K562 (cell line): ENCODE measurements around the gene MYCBPAP. TPM values are rescaled to one million over a fixed set of nuclear protein-coding genes. Genes with fewer than 3 reads are reported as not detected.
A peak's percentile ranks its signal among the peaks of the same experiment; 100 is the strongest.

Experiments
- BACH1 ChIP-seq: fragments of 200-800 bp; sonication (Bioruptor generic); IDR thresholded peaks from 2 replicates; pipeline ENCODE4 v1.6.1; 2016; ENCODE audit warnings: missing genetic modification characterization, missing compliant biosample characterization
- BMI1 ChIP-seq: fragments of 150-350 bp; IDR thresholded peaks from 2 replicates; pipeline ENCODE4 v1.6.1; 2014; ENCODE audit warnings: low read length
- CC2D1A ChIP-seq: fragments of 450-650 bp; IDR thresholded peaks from 2 replicates; pipeline ENCODE4 v1.6.1; 2017; ENCODE audit warnings: mild to moderate bottlenecking
- CHD4 ChIP-seq: fragments of 200-600 bp; sonication (generic); IDR thresholded peaks from 3 replicates; pipeline ENCODE4 v1.6.1; 2012; ENCODE audit warnings: low read depth, mild to moderate bottlenecking, mixed read lengths, low read length, inconsistent platforms; ENCODE audit not compliant: insufficient read depth, insufficient replicate concordance, poor library complexity, severe bottlenecking
- ILF3 ChIP-seq: fragments of 450-650 bp; IDR thresholded peaks from 2 replicates; pipeline ENCODE4 v1.6.1; 2018; ENCODE audit warnings: antibody characterized with exemption, mild to moderate bottlenecking, moderate library complexity, borderline replicate concordance
- SMAD2 ChIP-seq: fragments of 150-350 bp; IDR thresholded peaks from 2 replicates; pipeline ENCODE4 v1.6.1; 2014; ENCODE audit warnings: low read depth, mild to moderate bottlenecking, low read length
- SRSF7 ChIP-seq: fragments of 200-400 bp; formaldehyde crosslinking; optimal IDR thresholded peaks from 2 replicates; pipeline ENCODE3; 2017; ENCODE audit warnings: mild to moderate bottlenecking, low read depth, low read length
- SUPT5H ChIP-seq: fragments of 450-650 bp; IDR thresholded peaks from 2 replicates; pipeline ENCODE4 v1.6.1; 2016
- TFAM ChIP-seq: fragments of 250-450 bp; sonication (Bioruptor Pico); conservative IDR thresholded peaks from 2 replicates; pipeline ENCODE4 v1.5.0; 2021; ENCODE audit warnings: mild to moderate bottlenecking, moderate library complexity
- ZNF551 ChIP-seq: fragments of 250-450 bp; sonication (Bioruptor Pico); IDR thresholded peaks from 2 replicates; pipeline ENCODE4 v1.5.0; 2021; ENCODE audit warnings: mild to moderate bottlenecking, moderate library complexity
- ZNF778 ChIP-seq: fragments of 450-650 bp; formaldehyde crosslinking; IDR thresholded peaks from 2 replicates; pipeline ENCODE4 v1.4.0; 2020; ENCODE audit warnings: mild to moderate bottlenecking, moderate library complexity
- polyA plus RNA-seq, 8 experiments: library from polyadenylated mRNA; depleted of rRNA in 4 of 8; stranded (reverse) in 5 of 8; unstranded in 3 of 8; fragments of >200 nt; fragmentation: Nextera tagmentation in 2 of 8; fragmentation: Illumina TruSeq in 1 of 8; extraction: Ambion mirVana in 2 of 8; extraction: Trizol in 1 of 8; gene quantifications; 2 replicates each; pipeline versions ENCODE4 v1.2.1 to v1.2.3, GENCODE V29; 2011 to 2014; ENCODE audit warnings: inconsistent platforms in 1 of 8, missing spikeins in 1 of 8
- total RNA-seq, 7 experiments: library from RNA; depleted of rRNA in 6 of 7; stranded (reverse); fragments of >200 nt in 6 of 7; fragmentation: Illumina TruSeq in 2 of 7; extraction: Trizol in 2 of 7; gene quantifications; 2 replicates each; pipeline versions ENCODE4 v1.2.1 to v1.2.3, GENCODE V29; 2011 to 2021; ENCODE audit warnings: low replicate concordance in 1 of 7
- TF ChIP-seq, protein P1 (sequence below): fragments of 250-450 bp; sonication (Bioruptor Pico); IDR thresholded peaks from 2 replicates; pipeline ENCODE4 v1.4.0; 2020; ENCODE audit warnings: mild to moderate bottlenecking, moderate library complexity
- TF ChIP-seq, protein P2 (sequence below): sonication (generic); formaldehyde crosslinking; IDR thresholded peaks from 2 replicates; pipeline ENCODE4 v1.8.1; 2023; ENCODE audit warnings: mild to moderate bottlenecking, missing genetic modification reagents
- TF ChIP-seq, protein P3 (sequence below): IDR thresholded peaks from 2 replicates; pipeline ENCODE4 v1.6.1; 2012; ENCODE audit warnings: low read depth, low read length, improper control_type of control experiment, borderline replicate concordance
- TF ChIP-seq, protein P4 (sequence below): fragments of 200-400 bp; formaldehyde crosslinking; IDR thresholded peaks from 2 replicates; pipeline ENCODE4 v1.6.1; 2017; ENCODE audit warnings: mild to moderate bottlenecking, low read depth, low read length, moderate library complexity
- TF ChIP-seq, protein P5 (sequence below): fragments of 450-650 bp; IDR thresholded peaks from 2 replicates; pipeline ENCODE4 v1.6.1; 2018; ENCODE audit warnings: mild to moderate bottlenecking, low read depth; ENCODE audit not compliant: partially characterized antibody

Gene MYCBPAP
- total and polyA plus RNA-seq, 9 of the 15 experiments (the other 6 are each of a cell fraction or from before 2014, with no cell fraction given), result not detected

DNA sequence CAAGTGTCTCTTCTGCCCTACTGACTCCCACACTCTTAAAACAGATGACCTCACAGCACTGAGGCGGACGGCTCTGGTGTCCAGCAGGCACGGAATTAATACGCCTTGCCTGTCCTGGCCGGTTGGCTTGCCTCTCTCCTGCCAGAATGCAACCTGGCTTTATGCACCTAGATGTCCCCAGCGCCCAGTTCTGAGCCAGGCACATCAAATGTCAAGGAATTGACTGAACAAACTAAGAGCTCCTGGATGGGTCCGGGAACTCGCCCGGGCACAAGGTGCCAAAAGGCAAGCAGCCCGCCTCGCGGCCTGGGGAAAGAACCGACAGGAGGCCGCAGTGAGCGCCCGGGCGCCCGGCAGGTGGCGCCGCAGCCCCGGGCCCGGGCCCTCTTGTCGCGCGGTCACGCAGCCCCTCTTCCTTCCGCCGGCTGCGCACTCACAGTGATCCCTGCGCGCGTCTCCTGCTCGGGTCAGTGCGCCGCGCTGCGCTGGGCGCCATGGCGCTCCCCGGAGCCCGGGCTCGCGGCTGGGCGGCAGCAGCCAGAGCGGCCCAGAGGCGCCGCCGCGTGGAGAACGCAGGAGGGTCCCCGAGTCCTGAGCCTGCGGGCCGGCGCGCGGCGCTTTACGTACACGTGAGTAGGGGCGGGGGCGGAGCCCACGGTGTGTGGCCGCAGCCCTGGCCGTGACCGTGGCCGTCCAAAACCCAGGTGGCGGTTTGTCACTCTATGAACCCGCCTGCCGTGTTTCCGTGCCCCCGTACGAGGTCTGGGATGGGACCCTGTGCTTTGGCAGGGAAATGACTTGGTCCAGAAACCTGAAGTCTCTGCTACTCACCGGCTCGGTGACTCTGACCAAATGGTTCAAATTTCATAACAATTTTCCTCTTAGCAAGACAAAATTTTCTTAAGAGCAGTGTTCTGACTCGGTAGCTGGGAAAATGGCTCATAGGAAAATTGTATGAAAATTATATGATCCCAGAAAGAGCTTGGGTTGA lies 29.6 kb upstream of the MYCBPAP start, which contains the start of gene RSAD1 (continued):
- TF ChIP-seq ZNF551 (CRISPR knock-in tag), result no peak
- TF ChIP-seq, protein P1, sequence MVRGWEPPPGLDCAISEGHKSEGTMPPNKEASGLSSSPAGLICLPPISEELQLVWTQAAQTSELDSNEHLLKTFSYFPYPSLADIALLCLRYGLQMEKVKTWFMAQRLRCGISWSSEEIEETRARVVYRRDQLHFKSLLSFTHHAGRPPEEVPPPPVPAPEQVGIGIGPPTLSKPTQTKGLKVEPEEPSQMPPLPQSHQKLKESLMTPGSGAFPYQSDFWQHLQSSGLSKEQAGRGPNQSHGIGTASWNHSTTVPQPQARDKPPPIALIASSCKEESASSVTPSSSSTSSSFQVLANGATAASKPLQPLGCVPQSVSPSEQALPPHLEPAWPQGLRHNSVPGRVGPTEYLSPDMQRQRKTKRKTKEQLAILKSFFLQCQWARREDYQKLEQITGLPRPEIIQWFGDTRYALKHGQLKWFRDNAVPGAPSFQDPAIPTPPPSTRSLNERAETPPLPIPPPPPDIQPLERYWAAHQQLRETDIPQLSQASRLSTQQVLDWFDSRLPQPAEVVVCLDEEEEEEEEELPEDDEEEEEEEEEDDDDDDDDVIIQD (CRISPR knock-in tag), result no peak
- peak; percentile 88 for TF ChIP-seq ILF3
- TF ChIP-seq SRSF7, result no peak
- TF ChIP-seq BMI1, result no peak
- no peak for TF ChIP-seq TFAM
- TF ChIP-seq CC2D1A, result no peak
- no peak for TF ChIP-seq ZNF778
- TF ChIP-seq, protein P2, sequence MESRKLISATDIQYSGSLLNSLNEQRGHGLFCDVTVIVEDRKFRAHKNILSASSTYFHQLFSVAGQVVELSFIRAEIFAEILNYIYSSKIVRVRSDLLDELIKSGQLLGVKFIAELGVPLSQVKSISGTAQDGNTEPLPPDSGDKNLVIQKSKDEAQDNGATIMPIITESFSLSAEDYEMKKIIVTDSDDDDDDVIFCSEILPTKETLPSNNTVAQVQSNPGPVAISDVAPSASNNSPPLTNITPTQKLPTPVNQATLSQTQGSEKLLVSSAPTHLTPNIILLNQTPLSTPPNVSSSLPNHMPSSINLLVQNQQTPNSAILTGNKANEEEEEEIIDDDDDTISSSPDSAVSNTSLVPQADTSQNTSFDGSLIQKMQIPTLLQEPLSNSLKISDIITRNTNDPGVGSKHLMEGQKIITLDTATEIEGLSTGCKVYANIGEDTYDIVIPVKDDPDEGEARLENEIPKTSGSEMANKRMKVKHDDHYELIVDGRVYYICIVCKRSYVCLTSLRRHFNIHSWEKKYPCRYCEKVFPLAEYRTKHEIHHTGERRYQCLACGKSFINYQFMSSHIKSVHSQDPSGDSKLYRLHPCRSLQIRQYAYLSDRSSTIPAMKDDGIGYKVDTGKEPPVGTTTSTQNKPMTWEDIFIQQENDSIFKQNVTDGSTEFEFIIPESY (CRISPR knock-in tag), result peak; percentile 95
- TF ChIP-seq BACH1, result no peak
- TF ChIP-seq, protein P3, sequence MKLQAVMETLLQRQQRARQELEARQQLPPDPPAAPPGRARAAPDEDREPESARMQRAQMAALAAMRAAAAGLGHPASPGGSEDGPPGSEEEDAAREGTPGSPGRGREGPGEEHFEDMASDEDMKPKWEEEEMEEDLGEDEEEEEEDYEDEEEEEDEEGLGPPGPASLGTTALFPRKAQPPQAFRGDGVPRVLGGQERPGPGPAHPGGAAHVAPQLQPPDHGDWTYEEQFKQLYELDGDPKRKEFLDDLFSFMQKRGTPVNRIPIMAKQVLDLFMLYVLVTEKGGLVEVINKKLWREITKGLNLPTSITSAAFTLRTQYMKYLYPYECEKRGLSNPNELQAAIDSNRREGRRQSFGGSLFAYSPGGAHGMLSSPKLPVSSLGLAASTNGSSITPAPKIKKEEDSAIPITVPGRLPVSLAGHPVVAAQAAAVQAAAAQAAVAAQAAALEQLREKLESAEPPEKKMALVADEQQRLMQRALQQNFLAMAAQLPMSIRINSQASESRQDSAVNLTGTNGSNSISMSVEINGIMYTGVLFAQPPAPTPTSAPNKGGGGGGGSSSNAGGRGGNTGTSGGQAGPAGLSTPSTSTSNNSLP, result no peak
- TF ChIP-seq CHD4, result no peak
- no peak; the same call in 1 of the 2 replicates for TF ChIP-seq SUPT5H
- TF ChIP-seq, protein P4, sequence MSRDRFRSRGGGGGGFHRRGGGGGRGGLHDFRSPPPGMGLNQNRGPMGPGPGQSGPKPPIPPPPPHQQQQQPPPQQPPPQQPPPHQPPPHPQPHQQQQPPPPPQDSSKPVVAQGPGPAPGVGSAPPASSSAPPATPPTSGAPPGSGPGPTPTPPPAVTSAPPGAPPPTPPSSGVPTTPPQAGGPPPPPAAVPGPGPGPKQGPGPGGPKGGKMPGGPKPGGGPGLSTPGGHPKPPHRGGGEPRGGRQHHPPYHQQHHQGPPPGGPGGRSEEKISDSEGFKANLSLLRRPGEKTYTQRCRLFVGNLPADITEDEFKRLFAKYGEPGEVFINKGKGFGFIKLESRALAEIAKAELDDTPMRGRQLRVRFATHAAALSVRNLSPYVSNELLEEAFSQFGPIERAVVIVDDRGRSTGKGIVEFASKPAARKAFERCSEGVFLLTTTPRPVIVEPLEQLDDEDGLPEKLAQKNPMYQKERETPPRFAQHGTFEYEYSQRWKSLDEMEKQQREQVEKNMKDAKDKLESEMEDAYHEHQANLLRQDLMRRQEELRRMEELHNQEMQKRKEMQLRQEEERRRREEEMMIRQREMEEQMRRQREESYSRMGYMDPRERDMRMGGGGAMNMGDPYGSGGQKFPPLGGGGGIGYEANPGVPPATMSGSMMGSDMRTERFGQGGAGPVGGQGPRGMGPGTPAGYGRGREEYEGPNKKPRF, result no peak
- TF ChIP-seq, protein P5, sequence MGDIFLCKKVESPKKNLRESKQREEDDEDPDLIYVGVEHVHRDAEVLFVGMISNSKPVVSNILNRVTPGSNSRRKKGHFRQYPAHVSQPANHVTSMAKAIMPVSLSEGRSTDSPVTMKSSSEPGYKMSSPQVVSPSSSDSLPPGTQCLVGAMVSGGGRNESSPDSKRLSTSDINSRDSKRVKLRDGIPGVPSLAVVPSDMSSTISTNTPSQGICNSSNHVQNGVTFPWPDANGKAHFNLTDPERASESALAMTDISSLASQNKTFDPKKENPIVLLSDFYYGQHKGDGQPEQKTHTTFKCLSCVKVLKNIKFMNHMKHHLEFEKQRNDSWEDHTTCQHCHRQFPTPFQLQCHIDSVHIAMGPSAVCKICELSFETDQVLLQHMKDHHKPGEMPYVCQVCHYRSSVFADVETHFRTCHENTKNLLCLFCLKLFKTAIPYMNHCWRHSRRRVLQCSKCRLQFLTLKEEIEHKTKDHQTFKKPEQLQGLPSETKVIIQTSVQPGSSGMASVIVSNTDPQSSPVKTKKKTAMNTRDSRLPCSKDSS, result no peak
- TF ChIP-seq SMAD2, result no peak
